Subcutaneous adipose tissue (tissue), 4 donors: ENCODE results near the gene DUSP1. TPM values are rescaled to one million over a fixed set of nuclear protein-coding genes. Genes with fewer than 3 reads are reported as not detected.

Experiments
- total RNA-seq, 4 donors: library from RNA; depleted of rRNA; stranded (reverse); fragments of >200 nt; gene quantifications; one replicate each; pipeline ENCODE4 v1.1.0, GENCODE V29; 2016
- TF ChIP-seq, protein P1 (sequence below): fragments of 450-650 bp; IDR thresholded peaks from one replicate; pipeline ENCODE4 v1.5.1; 2016; ENCODE audit warnings: low read depth, mild to moderate bottlenecking, control low read depth, antibody characterized with exemption, moderate library complexity

The DUSP1 gene
- total RNA-seq, 4 donors from 2014 or later = 742 to 1,576 (median 1,059) TPM

DNA sequence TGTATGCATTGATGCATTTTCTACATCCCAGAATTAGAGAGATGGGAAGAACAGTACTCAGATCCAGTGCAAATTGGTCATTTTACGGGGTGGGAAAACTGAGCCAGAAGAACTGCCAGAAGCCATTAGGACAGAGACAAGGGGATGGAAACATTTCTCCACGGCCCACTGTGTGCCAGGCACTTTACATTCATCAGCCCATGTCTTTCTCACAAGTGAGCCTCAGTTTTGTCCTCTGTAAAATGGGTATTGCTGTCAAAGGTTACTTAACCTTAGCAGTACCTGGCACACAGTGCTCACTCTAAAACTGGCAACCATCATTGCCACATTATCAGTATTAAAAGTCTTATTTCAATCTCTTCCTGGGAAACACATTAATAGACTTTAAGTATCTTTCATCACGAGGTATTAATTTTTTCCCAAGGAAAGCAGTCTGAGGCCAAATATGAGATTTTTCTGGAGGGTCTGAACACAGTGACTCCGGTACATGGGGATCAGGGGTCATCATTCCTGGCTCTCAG lies 5.2 kb downstream of the DUSP1 start:
- TF ChIP-seq, protein P1, sequence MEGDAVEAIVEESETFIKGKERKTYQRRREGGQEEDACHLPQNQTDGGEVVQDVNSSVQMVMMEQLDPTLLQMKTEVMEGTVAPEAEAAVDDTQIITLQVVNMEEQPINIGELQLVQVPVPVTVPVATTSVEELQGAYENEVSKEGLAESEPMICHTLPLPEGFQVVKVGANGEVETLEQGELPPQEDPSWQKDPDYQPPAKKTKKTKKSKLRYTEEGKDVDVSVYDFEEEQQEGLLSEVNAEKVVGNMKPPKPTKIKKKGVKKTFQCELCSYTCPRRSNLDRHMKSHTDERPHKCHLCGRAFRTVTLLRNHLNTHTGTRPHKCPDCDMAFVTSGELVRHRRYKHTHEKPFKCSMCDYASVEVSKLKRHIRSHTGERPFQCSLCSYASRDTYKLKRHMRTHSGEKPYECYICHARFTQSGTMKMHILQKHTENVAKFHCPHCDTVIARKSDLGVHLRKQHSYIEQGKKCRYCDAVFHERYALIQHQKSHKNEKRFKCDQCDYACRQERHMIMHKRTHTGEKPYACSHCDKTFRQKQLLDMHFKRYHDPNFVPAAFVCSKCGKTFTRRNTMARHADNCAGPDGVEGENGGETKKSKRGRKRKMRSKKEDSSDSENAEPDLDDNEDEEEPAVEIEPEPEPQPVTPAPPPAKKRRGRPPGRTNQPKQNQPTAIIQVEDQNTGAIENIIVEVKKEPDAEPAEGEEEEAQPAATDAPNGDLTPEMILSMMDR = no peak

DNA sequence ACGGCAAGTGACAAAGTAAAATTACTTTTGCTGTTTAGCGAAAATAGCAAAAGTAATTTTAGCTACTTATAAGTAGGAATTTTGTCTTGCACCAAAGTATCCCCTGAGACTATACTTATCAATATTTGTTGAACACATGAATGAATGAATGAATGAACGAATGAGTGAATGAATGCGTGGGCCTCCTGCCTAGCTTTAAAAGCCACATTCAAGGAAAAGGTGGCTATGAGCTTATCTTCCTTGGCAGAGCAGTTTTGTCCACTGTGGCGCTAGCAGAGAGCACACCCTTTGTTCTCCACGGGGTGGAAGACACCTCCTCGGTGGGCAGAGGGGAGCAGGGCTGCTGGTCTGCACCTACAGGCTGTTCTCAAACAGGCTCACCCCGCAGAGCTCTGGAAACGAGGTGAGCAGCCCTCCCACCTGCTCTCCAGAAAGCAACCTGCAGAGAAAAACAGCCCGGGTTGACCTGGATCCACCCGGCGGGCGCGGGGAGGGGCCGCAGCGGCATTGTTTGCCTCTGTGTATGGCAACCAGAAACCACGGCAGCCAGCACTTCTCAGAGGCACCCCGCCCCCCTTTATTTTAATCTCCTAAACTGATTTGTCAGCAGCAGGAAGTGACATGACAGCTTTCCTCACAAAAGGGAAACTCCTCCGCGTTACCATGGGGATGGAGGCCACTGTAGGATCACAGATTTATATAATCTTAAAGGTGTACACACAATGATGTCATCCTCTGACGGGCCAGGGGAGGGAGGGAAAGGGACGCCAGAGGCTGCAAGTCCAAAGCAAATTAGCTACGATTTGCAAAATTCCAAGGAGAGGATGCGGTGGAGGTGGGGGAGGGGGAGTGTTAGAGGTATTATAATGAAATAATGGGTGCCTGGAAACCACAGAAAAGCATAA lies 5.9 kb downstream of the DUSP1 start:
- TF ChIP-seq, protein P1 = no peak

DNA sequence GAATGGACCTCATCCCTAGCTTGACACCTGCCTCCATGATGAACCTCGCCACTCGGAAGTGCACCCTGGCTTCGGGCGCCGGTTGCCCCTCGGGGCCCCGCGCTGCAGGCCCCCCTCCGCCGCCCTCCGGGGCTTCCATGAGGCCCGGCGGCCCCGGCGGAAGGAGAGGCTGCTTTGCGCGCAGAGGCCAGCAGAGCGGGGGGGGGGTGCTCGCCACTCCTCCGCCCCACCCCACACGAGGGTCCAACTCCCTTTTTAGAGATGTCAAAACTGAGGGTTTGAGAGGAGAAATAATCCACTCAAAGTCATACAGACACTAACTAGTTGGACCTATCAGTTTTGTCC lies 7.9 kb downstream of the DUSP1 start:
- TF ChIP-seq, protein P1 = no peak

DNA sequence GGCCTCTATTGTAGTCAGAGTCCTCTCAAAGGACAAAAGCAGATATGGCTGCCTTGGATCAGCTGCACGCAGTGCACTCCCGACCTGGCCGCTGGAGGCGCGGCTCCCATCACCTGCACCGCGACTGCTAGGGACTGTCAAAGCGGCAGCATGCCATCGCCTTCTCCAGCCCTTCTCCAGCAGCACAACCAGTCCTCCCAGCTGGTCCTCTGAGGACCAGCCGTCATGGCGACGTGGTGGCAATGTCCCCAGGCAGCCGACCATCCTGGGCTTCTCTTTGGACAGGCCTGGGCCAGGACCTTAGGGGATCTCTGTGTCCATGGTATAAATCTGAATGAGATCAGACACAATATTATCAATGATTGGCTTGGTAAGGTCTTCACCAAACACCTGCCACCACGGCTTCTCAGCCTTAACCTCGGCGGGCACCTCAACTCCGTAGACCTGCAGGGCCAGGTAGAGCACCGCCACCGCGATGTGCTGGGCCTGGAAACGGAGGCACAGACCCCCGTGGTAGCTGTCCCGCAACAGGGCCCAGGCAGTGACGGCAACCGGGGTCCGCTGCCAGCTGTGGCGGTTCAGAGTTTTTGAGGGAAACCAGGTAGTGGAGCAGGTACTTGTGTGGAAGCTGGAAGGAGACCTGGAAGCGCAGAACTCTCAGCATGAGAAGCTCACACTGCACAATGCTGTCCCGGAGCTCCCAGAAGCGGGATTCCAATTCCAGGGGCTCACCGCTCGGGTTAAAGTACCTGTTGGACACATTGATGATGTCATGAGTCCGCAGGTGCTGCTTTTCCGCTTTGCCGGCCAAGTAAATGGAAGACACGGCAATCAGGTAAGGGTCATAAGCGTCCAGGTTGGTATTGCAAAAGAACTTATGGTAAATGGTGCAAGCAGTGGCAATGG lies 8.5 kb downstream of the DUSP1 start:
- TF ChIP-seq, protein P1 = no peak

DNA sequence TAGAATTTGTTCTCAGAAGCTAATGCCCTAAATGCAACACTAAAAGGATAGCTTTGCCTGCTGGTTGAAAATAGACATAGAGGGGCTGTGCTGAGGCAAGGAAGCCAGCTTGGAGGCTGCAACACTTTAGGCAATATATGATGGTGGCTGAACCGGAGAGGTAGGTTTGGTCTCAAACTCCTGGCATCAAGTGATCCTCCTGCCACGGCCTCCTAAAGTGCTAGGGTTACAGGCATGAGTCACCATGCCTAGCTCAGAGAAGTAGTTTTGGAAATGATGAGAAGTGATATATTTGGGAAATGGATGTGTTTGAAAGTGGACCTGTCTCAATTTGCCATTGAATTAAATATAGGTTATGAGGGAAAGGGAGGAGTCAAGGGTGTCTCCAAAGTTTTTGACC lies 10.0 kb downstream of the DUSP1 start:
- TF ChIP-seq, protein P1 = no peak

DNA sequence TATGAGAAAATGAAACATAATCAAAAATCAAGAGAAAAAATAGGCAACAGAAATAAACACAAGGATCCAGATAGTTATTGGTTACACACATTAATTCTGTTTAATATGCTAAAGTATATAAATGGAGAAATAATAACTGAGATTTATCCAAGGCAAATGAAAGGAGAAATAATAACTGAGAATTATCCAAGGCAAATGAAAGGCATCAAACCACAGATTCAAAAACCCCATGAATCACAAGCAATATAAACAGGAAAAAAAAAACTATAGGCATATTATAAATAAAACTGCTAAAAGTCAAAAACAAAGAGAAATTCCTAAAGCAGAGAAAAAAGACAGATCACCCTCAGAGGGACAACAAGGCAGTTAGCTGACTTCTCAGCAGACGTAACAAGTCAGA lies 10.9 kb downstream of the DUSP1 start:
- TF ChIP-seq, protein P1 = no peak

DNA sequence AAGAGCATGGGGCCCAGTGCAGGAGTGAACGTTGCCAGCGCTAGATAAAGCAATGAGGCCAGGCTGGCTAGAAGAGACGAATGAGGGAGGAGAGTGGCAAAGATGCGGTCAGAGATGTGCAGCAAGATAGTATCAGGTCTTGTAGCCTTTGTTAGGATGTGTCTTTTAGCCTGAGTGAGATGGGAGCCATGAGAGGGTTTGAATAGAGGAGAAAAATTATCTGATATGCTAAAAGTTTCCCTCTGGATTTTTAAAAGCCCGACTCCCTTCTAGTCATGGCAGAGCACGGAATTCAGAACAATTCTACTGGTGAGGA lies 12.2 kb downstream of the DUSP1 start:
- TF ChIP-seq, protein P1 = no peak
